SJSA1 (cell line): ENCODE data around the gene KLHL6. TPM values are rescaled to one million over a fixed set of nuclear protein-coding genes. Genes with fewer than 3 reads are reported as not detected.
"Not testable (repeated sequence)": the region's sequence is repeated elsewhere in the genome, so short reads cannot be mapped to it uniquely, and the experiment has no call there.

Experiments used
- DNase-seq, 2 experiments: peaks; one replicate each; pipeline ENCODE4 v3.0.0-alpha.2; 2015 to 2020; ENCODE audit warnings: low spot score in 2 of 2, low read depth in 1 of 2
- H3K27ac ChIP-seq: fragments of 250-450 bp; sonication (Bioruptor Pico); 2 replicates; pipeline ENCODE4 v1.5.1; 2020; ENCODE audit warnings: mild to moderate bottlenecking, moderate library complexity
- H3K27me3 ChIP-seq: fragments of 250-450 bp; sonication (Bioruptor Pico); replicated peaks from 2 replicates; pipeline ENCODE4 v1.5.1; 2020; ENCODE audit warnings: mild to moderate bottlenecking, moderate library complexity
- H3K36me3 ChIP-seq: fragments of 250-450 bp; sonication (Bioruptor Pico); 2 replicates; pipeline ENCODE4 v1.5.1; 2020; ENCODE audit warnings: mild to moderate bottlenecking
- H3K4me1 ChIP-seq: fragments of 250-450 bp; sonication (Bioruptor Pico); replicated peaks from 2 replicates; pipeline ENCODE4 v1.6.1; 2021; ENCODE audit warnings: mild to moderate bottlenecking
- H3K4me3 ChIP-seq: fragments of 250-450 bp; sonication (Bioruptor Pico); 2 replicates; pipeline ENCODE4 v1.5.1; 2020; ENCODE audit warnings: mild to moderate bottlenecking
- H3K9me3 ChIP-seq: fragments of 250-450 bp; sonication (Bioruptor Pico); replicated peaks from 2 replicates; pipeline ENCODE4 v1.5.1; 2020; ENCODE audit warnings: mild to moderate bottlenecking
- total RNA-seq: library from RNA; depleted of rRNA; stranded (reverse); fragments of >200 nt; shearing (Covaris generic); gene quantifications from 2 replicates; pipeline ENCODE4 v1.2.3, GENCODE V29; 2014

KLHL6 gene
- total RNA-seq, 1 experiment from 2014 or later: not detected

DNA sequence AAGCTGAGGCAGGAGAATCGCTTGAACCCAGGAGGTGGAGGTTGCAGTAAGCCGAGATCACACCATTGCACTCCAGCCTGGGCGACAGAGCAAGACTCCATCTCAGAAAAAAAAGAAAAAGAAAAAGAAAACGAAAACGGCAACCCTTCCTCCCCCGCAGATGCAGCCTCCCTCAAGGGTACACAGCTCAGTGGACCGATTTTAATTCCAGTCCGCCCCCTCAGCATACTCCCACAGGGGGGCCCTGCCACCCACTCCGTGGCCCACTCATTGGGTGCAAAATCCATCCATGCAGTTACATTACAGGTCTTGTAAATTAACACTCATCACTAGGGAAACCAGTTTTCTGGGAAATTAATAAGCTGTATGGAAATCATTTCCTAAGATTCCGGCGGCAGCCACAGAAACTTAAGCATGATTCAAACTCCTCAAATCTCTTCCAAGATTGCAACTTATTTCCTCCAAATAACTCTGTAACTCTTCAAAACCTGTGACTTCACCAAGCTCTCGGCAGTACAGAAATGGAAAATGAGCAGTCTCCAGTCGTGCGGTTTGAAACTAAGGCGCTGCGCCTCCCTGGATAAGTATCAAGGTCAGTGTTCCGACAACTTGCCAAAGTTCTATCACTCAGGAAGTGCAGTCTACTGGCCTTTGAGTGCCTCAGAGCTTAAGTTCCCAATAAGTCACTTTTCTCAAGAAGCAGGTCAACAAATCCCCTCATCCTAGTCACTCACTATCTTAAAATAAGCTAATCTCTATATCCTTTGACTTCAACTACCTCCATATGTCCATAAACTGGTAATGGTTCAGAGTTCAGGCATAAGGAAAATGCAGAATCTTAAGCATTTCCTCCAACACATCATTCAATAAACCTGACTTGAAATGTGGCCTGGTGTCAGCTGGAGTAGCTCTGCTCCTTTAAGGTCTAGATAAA is 24.7 kb upstream of the KLHL6 start:
- Histone ChIP-seq H3K4me1 (no peaks in the 10 kb centered on the region), H3K4me3 (no peak overlapping the region), H3K36me3 (no peaks in the 10 kb centered on the region), H3K27ac (no peak overlapping the region), H3K27me3 (peaks cover 8% of the 10 kb centered on the region), H3K9me3 (no peaks in the 10 kb centered on the region)
- no peak for DNase-seq

DNA sequence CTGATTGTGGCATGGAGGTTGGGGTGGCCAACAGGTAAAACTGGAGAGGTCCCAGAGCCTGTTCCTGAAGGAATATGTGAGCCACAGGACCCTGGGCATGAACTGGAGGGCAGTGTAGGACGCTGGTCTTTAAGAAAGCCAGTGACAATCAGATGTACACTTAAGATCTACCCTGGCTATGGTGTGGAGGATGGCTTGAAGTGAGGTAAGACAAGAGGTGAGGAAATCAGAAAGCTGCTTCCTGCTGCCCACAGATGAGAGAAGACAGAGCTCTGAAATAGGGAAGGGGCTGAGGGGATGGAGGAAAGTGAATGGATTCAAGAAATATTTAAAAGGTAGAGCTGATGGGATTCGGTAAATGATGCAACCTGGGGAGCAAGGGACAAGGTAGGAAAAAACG is 22.7 kb upstream of the KLHL6 start:
- no peak overlapping the region for H3K27ac ChIP-seq
- no peaks in the 10 kb centered on the region for H3K36me3 ChIP-seq
- no peaks in the 10 kb centered on the region for H3K9me3 ChIP-seq
- H3K4me1 ChIP-seq: no peaks in the 10 kb centered on the region
- DNase-seq: no peak
- H3K4me3 ChIP-seq: no peak overlapping the region
- H3K27me3 ChIP-seq: peaks cover 8% of the 10 kb centered on the region

- Histone ChIP-seq H3K27me3 (peaks cover 8% of the 10 kb centered on the region), H3K4me3 (no peak overlapping the region), H3K27ac (no peak overlapping the region), H3K36me3 (no peaks in the 10 kb centered on the region), H3K4me1 (no peaks in the 10 kb centered on the region), H3K9me3 (no peaks in the 10 kb centered on the region)
- no peak for DNase-seq
Observed at GRCh38 chr3:183577346-183577745, 21.8 kb upstream of the KLHL6 start.

- Histone ChIP-seq H3K4me1 (no peaks in the 10 kb centered on the region), H3K4me3 (no peak overlapping the region), H3K9me3 (no peaks in the 10 kb centered on the region), H3K27me3 (peaks cover 8% of the 10 kb centered on the region), H3K27ac (no peak overlapping the region), H3K36me3 (no peaks in the 10 kb centered on the region)
- DNase-seq: no peak
Observed at GRCh38 chr3:183576487-183577107, 21.1 kb upstream of the KLHL6 start.

- H3K4me1 ChIP-seq: no peaks in the 10 kb centered on the region
Observed at GRCh38 chr3:183572935-183573334, 17.4 kb upstream of the KLHL6 start.

DNA sequence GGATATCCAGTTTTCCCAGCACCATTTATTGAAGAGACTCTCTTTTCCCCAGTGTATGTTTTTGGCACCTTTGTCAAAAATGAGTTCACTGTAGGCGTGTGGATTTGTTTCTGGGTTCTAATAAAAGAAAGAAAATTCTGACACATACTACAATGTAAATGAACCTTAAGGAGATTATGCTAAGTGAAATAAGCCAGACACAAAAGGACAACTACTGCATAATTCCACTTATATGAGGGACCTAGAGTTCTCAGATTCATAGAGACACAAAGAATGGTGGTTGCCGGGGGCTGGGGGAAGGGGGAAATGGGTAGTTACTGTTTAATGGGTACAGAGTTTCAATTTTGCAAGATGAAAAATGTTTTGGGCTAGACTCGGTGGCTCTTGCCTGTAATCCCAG is 14.7 kb upstream of the KLHL6 start:
- H3K4me3 ChIP-seq, H3K27ac ChIP-seq, H3K27me3 ChIP-seq, DNase-seq, H3K36me3 ChIP-seq, H3K4me1 ChIP-seq, H3K9me3 ChIP-seq: not testable (repeated sequence)

More at GRCh38 chr3:183572935-183573334, 17.4 kb upstream of the KLHL6 start:
- Histone ChIP-seq H3K4me3 (no peak overlapping the region), H3K27me3 (peaks cover 8% of the 10 kb centered on the region; the same call in 1 of the 2 replicates), H3K27ac (no peak overlapping the region), H3K9me3 (no peaks in the 10 kb centered on the region), H3K36me3 (no peaks in the 10 kb centered on the region)
- no peak for DNase-seq

DNA sequence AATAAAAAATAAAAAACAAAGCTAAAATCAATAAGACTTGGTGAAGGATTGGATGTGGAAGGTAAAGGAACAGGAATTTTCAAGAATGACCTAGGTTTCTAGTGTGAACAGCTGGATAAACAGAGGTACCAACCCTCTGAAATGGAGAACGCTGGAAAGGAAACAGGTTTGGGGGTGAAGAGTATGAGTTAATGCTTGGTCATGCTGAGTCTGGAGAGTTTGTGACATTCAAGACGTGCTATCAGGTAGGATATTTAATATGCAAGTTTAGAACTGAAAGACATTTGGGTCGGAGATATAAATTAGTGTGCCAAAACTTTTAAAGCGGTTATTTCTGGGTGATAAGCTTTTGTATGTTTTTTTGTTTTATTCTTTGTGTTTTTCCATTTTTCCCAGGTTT is 11.4 kb upstream of the KLHL6 start:
- Histone ChIP-seq H3K27me3 (no peaks in the 10 kb centered on the region), H3K9me3 (no peaks in the 10 kb centered on the region), H3K4me3 (no peak overlapping the region), H3K36me3 (no peaks in the 10 kb centered on the region), H3K4me1 (no peaks in the 10 kb centered on the region), H3K27ac (no peak overlapping the region)
- DNase-seq: no peak

- DNase-seq: no peak
- Histone ChIP-seq H3K4me3 (no peak overlapping the region), H3K4me1 (no peaks in the 10 kb centered on the region), H3K27me3 (no peaks in the 10 kb centered on the region), H3K36me3 (no peaks in the 10 kb centered on the region), H3K27ac (no peak overlapping the region), H3K9me3 (no peaks in the 10 kb centered on the region)
Observed at GRCh38 chr3:183564046-183564445, 8.5 kb upstream of the KLHL6 start.

DNA sequence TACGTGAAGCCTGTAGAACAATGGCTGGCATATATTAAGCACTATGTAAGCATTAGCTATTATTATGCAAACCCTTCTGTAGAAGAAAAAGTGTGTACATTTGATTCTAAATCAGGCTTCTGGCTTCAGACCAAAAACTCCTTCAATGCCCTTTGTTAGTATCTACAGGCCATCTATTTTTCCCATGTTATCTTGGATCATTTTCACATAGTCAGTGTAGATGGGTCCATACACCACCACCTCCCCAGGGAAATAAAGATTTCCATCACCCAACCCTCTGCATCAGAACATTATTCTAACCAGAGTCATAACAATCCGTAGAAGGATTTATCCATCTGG is 8.0 kb upstream of the KLHL6 start:
- Histone ChIP-seq H3K36me3 (no peaks in the 10 kb centered on the region), H3K4me1 (no peaks in the 10 kb centered on the region), H3K27me3 (no peaks in the 10 kb centered on the region), H3K4me3 (no peak overlapping the region), H3K27ac (no peak overlapping the region), H3K9me3 (no peaks in the 10 kb centered on the region)
- no peak for DNase-seq

DNA sequence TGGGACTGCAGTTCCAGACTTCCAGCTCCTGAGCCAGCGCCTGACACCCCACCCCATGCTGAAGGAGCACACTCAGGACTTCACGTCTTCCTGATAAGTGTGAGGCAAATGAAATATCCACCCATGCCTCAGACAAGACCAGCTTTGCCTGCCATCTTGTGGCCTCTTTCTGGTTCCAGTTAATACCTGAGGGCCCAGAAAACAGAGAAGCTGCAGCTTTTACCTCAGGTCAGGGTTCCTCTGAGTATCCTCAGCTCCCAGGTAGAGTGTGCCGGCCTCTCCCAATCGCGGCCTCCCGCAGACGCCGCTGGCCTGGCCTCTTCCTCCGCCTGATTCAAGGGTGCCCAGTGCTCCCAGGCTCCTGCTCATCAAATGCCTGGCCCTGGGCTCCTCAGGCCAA is 5.1 kb upstream of the KLHL6 start:
- Histone ChIP-seq H3K4me1 (no peaks in the 10 kb centered on the region), H3K9me3 (no peaks in the 10 kb centered on the region), H3K4me3 (no peak overlapping the region), H3K36me3 (no peaks in the 10 kb centered on the region), H3K27ac (no peak overlapping the region), H3K27me3 (no peaks in the 10 kb centered on the region)
- no peak for DNase-seq

DNA sequence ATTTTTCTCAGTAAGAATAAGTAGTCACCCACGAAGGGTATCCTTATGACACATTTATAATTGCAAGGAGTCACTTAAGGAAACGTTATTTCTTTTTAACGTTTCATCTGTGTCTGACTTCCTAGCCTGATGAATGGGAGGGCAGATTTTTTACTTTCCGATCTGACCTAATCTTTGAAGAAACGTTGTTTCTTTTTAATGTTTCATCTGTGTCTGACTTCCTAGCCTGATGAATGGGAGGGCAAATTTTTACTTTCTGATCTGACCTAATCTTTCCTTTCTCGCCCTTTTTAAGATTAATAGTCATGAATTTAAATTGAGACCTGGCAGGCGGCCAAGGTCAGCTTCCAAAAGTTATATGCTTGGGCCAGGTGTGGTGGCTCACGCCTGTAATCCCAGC is 3.0 kb upstream of the KLHL6 start:
- H3K27me3 ChIP-seq: no peaks in the 10 kb centered on the region
- no peak overlapping the region for H3K27ac ChIP-seq
- H3K36me3 ChIP-seq: no peaks in the 10 kb centered on the region
- no peaks in the 10 kb centered on the region for H3K4me1 ChIP-seq
- no peak for DNase-seq
- no peaks in the 10 kb centered on the region for H3K9me3 ChIP-seq
- no peak overlapping the region for H3K4me3 ChIP-seq

DNA sequence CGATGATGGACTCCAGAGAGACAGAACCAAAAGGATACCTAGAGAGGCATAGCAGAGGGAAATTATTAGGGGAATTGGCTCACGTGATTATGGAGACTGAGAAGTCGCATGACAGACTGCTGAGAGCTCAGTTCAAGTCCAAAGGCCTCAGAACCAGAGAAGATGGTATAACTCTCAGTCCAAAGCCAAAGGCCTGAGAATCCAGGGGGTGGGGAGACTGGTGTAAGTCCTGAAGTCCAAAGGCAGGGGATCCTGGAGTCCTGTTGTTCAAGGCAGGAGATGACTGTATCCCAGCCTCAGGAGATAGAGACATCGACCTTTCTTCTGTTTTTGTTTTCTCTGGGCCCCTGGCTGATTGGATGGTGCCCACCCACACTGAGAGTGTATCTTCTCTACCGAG is 1.2 kb upstream of the KLHL6 start:
- no peaks in the 10 kb centered on the region for H3K9me3 ChIP-seq
- no peaks in the 10 kb centered on the region for H3K4me1 ChIP-seq
- no peaks in the 10 kb centered on the region for H3K36me3 ChIP-seq
- H3K27ac ChIP-seq: no peak overlapping the region
- no peak for DNase-seq
- no peaks in the 10 kb centered on the region for H3K27me3 ChIP-seq
- no peak overlapping the region for H3K4me3 ChIP-seq

GRCh38 chr3:183554377-183554776 is 1.1 kb downstream of the KLHL6 start:
- H3K4me1 ChIP-seq: no peaks in the 10 kb centered on the region
- DNase-seq: no peak

DNA sequence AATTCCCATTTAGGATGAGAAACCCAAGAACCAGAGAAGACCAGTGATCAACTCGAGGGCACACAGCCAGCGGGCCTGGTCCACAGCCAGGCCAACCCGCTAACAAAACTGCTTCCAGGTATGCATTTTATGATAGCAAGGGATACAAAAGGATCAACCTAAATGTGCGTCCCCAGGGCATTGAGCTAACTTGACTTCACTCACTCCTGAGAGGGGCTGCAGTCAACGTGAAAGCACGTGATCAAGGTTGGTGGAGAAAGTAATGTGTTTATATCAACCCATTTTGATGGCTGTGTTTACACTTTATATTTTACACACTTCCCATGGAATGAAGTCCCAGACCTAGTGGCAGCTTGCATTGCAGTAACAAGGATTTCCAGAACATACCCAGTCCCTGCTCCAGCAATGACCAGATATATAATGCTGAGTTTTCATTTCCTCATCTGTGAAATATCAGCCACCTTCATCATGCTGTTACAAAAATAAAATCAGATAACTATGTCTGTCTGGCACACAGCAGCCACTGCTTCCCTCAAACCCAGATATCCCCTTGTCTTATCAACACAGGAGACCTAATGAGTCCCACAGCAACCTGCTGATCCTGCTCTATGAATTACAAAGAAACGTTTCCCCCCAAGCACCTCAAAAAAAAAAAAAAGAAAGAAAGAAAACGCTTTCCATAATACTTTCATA is 2.0 kb downstream of the KLHL6 start:
- Histone ChIP-seq H3K27me3 (no peaks in the 10 kb centered on the region), H3K9me3 (no peaks in the 10 kb centered on the region), H3K4me3 (no peak overlapping the region), H3K36me3 (no peaks in the 10 kb centered on the region), H3K4me1 (0 out of 2 replicates have a peak, but pooled peaks cover 2% of the 10 kb centered on the region), H3K27ac (no peak overlapping the region)
- DNase-seq: no peak

More at GRCh38 chr3:183554377-183554776, 1.1 kb downstream of the KLHL6 start:
- Histone ChIP-seq H3K36me3 (no peaks in the 10 kb centered on the region), H3K27me3 (no peaks in the 10 kb centered on the region), H3K4me3 (no peak overlapping the region), H3K9me3 (no peaks in the 10 kb centered on the region), H3K27ac (no peak overlapping the region)
